Common myeloid progenitor, CD34-positive (primary cell): Measurements from ENCODE around the gene PCSK7.

Experiments used
- CTCF ChIA-PET: fragments of 350-600 bp; sonication (Branson Sonifier 250); formaldehyde crosslinking; loops from one replicate; lab custom pipeline; 2021; ENCODE audit warnings: antibody characterized with exemption; lab: Charles Lee
- POLR2A ChIA-PET: fragments of 350-600 bp; sonication (Branson Sonifier 250); formaldehyde crosslinking; loops from one replicate; lab custom pipeline; 2021; ENCODE audit warnings: antibody characterized with exemption; lab: Charles Lee
- DNase-seq, 3 donors: peaks; one replicate each; pipeline versions ENCODE4 v3.0.0 to v3.0.0-alpha.2; 2013
- H3K27ac ChIP-seq, 2 experiments: 1 replicate in 1 of 2; 2 replicates in 1 of 2; pipeline ENCODE4 v1.7.0; 2013; ENCODE audit warnings: inconsistent platforms in 2 of 2, low read length in 2 of 2, mild to moderate bottlenecking in 2 of 2, low read depth in 1 of 2, moderate library complexity in 1 of 2; ENCODE audit not compliant: severe bottlenecking in 2 of 2, insufficient read depth in 1 of 2, poor library complexity in 1 of 2
- H3K27me3 ChIP-seq, 5 experiments: replicated peaks in 2 of 5; 1 replicate in 3 of 5; 2 replicates in 2 of 5; pipeline versions ENCODE4 v1.6.1 to v1.7.0; 2013; ENCODE audit warnings: low read length in 4 of 5, mild to moderate bottlenecking in 2 of 5, moderate library complexity in 2 of 5, inconsistent platforms in 1 of 5; ENCODE audit not compliant: insufficient read depth in 5 of 5, control insufficient read depth in 4 of 5
- H3K36me3 ChIP-seq, 4 experiments: 1 replicate in 2 of 4; 2 replicates in 2 of 4; pipeline versions ENCODE4 v1.6.1 to v1.7.0; 2013; ENCODE audit warnings: low read length in 3 of 4, control low read depth in 1 of 4, mild to moderate bottlenecking in 1 of 4; ENCODE audit not compliant: control insufficient read depth in 4 of 4, insufficient read depth in 4 of 4
- H3K4me1 ChIP-seq, 4 experiments: 1 replicate in 3 of 4; 2 replicates in 1 of 4; pipeline versions ENCODE4 v1.6.1 to v1.7.1; 2013; ENCODE audit warnings: low read length in 3 of 4, mild to moderate bottlenecking in 3 of 4, control low read depth in 1 of 4, inconsistent platforms in 1 of 4, moderate library complexity in 1 of 4; ENCODE audit not compliant: control insufficient read depth in 4 of 4, insufficient read depth in 4 of 4; ENCODE audit errors: control extremely low read depth in 1 of 4
- H3K4me3 ChIP-seq, 7 experiments: 1 replicate in 4 of 7; 2 replicates in 3 of 7; pipeline versions ENCODE4 v1.5.1 to v1.7.0; 2013; ENCODE audit warnings: mild to moderate bottlenecking in 7 of 7, low read length in 6 of 7, moderate library complexity in 6 of 7, inconsistent platforms in 2 of 7, low read depth in 2 of 7, control low read depth in 1 of 7; ENCODE audit not compliant: insufficient read depth in 4 of 7, control insufficient read depth in 1 of 7; ENCODE audit errors: extremely low read depth in 1 of 7
- H3K9me3 ChIP-seq, 5 experiments: 1 replicate in 4 of 5; 2 replicates in 1 of 5; pipeline versions ENCODE4 v1.6.1 to v1.7.1; 2013; ENCODE audit warnings: low read length in 4 of 5, mild to moderate bottlenecking in 2 of 5, inconsistent platforms in 1 of 5, low read depth in 1 of 5, moderate library complexity in 1 of 5; ENCODE audit not compliant: control insufficient read depth in 4 of 5, insufficient read depth in 2 of 5; ENCODE audit errors: control extremely low read depth in 1 of 5
- WGBS: methylation state at CpG from one replicate; pipeline ENCODE4 v1.1.5; 2013; ENCODE audit not compliant: insufficient coverage; 5-methylcytosine and 5-hydroxymethylcytosine counted together

The PCSK7 gene

GRCh38 chr11:117232092-117232878 lies 412 bp upstream of the PCSK7 start, which contains the start of gene RNF214:
Gene RNF214 (plus strand): TSS chr11:117232671. CDS start chr11:117234273, 1,602 bp downstream.
- H3K4me3 ChIP-seq, result peak within 1 kb of the TSS; percentile 93 to 99 (median 95)
- WGBS, result 0% methylated on average over 54 of the region's 94 CpGs
- no peaks in the 10 kb centered on the region for H3K27me3 ChIP-seq
- H3K27ac ChIP-seq, result peak within 1 kb of the TSS; percentile 84 to 90
- peaks cover 3 to 29% (median 14%) of the 10 kb centered on the region in 4 experiments for H3K36me3 ChIP-seq
- peaks cover 15 to 31% (median 25%) of the 10 kb centered on the region in 4 experiments for H3K4me1 ChIP-seq
- H3K9me3 ChIP-seq, result no peaks in the 10 kb centered on the region
- DNase-seq, result peak; percentile 68 to 81 (median 80)
- CTCF ChIA-PET, result interaction anchor here (0.6 to 11.2 kb wide), 7 partner anchors 10 to 148 kb away, joined by 3 to 100 read pairs (median 3); partner anchors contain the start of gene SIDT2
- POLR2A ChIA-PET, result interaction anchor here (1.0 to 1.5 kb wide), 2 partner anchors 12 to 467 kb away, joined by 3 read pairs; no protein-coding TSS in a partner anchor

GRCh38 chr11:117230999-117231841 lies 653 bp downstream of the PCSK7 start:
- H3K27ac ChIP-seq, result peak overlapping the region; percentile 84 to 90
- CTCF ChIA-PET, result interaction anchor here (0.6 to 11.2 kb wide), 17 partner anchors 9 to 441 kb away, joined by 3 to 100 read pairs (median 3); partner anchors contain the start of gene SIDT2
- H3K4me1 ChIP-seq, result peaks cover 15 to 31% (median 25%) of the 10 kb centered on the region in 4 experiments
- 17% methylated on average over 13 of the region's 14 CpGs for WGBS
- H3K9me3 ChIP-seq, result no peaks in the 10 kb centered on the region
- H3K4me3 ChIP-seq, result peak overlapping the region; percentile 89 to 99 (median 95)
- peaks cover 5 to 30% (median 18%) of the 10 kb centered on the region in 4 experiments for H3K36me3 ChIP-seq
- POLR2A ChIA-PET, result interaction anchor here (1.5 kb wide), 1 partner anchor 11 kb away, joined by 3 read pairs; no protein-coding TSS in a partner anchor
- H3K27me3 ChIP-seq, result no peaks in the 10 kb centered on the region
- DNase-seq, result no peak

GRCh38 chr11:117230286-117230961 lies 1.4 kb downstream of the PCSK7 start:
- Histone ChIP-seq H3K27me3 (no peaks in the 10 kb centered on the region), H3K4me3 (peak overlapping the region in 3 of 7 experiments; percentile 93 to 99 (median 97)), H3K4me1 (peaks cover 15 to 31% (median 25%) of the 10 kb centered on the region in 4 experiments), H3K9me3 (no peaks in the 10 kb centered on the region), H3K36me3 (peaks cover 5 to 36% (median 22%) of the 10 kb centered on the region in 4 experiments), H3K27ac (peak overlapping the region; percentile 84 to 90)
- 85% methylated on average over 11 of the region's 12 CpGs for WGBS
- DNase-seq, result peak in 2 of 3 donors; percentile 5 to 6
- POLR2A ChIA-PET, result no interaction called here
- CTCF ChIA-PET, result interaction anchor here (0.9 to 11.2 kb wide), 13 partner anchors 8 to 444 kb away, joined by 3 to 100 read pairs (median 3); partner anchors contain the start of genes PAFAH1B2 and SIDT2

GRCh38 chr11:117229931-117230285 lies 2.0 kb downstream of the PCSK7 start:
- POLR2A ChIA-PET, result no interaction called here
- H3K4me1 ChIP-seq, result peaks cover 15 to 31% (median 25%) of the 10 kb centered on the region in 4 experiments
- peaks cover 5 to 39% (median 24%) of the 10 kb centered on the region in 4 experiments for H3K36me3 ChIP-seq
- H3K9me3 ChIP-seq, result no peaks in the 10 kb centered on the region
- peak overlapping the region in 1 of 2 experiments; percentile 44 for H3K27ac ChIP-seq
- no peaks in the 10 kb centered on the region for H3K27me3 ChIP-seq
- CTCF ChIA-PET, result interaction anchor here (0.9 to 11.2 kb wide), 12 partner anchors 9 to 443 kb away, joined by 3 to 100 read pairs (median 4); partner anchors contain the start of genes PAFAH1B2 and SIDT2
- 98% methylated on average over 5 of the region's 5 CpGs for WGBS
- no peak for DNase-seq
- H3K4me3 ChIP-seq, result no peak overlapping the region

GRCh38 chr11:117229411-117229810 lies 2.5 kb downstream of the PCSK7 start:
- H3K4me1 ChIP-seq, result peaks cover 15 to 31% (median 25%) of the 10 kb centered on the region in 4 experiments
- WGBS, result 95% methylated on average over 12 of the region's 12 CpGs
- no peak overlapping the region for H3K27ac ChIP-seq
- ChIA-PET POLR2A (no interaction called here), CTCF (interaction anchor here (0.6 to 11.2 kb wide), 11 partner anchors 8 to 516 kb away, joined by 3 to 100 read pairs (median 4); partner anchors contain the start of genes PAFAH1B2 and SIDT2)
- H3K36me3 ChIP-seq, result peaks cover 5 to 41% (median 26%) of the 10 kb centered on the region in 4 experiments
- DNase-seq, result no peak
- no peaks in the 10 kb centered on the region for H3K9me3 ChIP-seq
- H3K4me3 ChIP-seq, result no peak overlapping the region
- no peaks in the 10 kb centered on the region for H3K27me3 ChIP-seq

GRCh38 chr11:117228091-117228490 lies 3.8 kb downstream of the PCSK7 start:
- WGBS, result 100% methylated on average over 3 of the region's 11 CpGs

More at GRCh38 chr11:117228091-117228490, 3.8 kb downstream of the PCSK7 start:
- no peak overlapping the region for H3K4me3 ChIP-seq
- ChIA-PET CTCF (interaction anchor here (1.6 to 11.2 kb wide), 7 partner anchors 11 to 492 kb away, joined by 4 to 100 read pairs (median 11); partner anchors contain the start of genes PAFAH1B2 and SIDT2), POLR2A (interaction anchor here (0.7 kb wide), 2 partner anchors 48 to 375 kb away, joined by 3 to 4 read pairs; no protein-coding TSS in a partner anchor)
- H3K9me3 ChIP-seq, result no peaks in the 10 kb centered on the region
- H3K4me1 ChIP-seq, result peaks cover 9 to 19% (median 17%) of the 10 kb centered on the region in 4 experiments
- peaks cover 8 to 55% (median 37%) of the 10 kb centered on the region in 4 experiments for H3K36me3 ChIP-seq
- no peak for DNase-seq
- H3K27me3 ChIP-seq, result no peaks in the 10 kb centered on the region
- H3K27ac ChIP-seq, result no peak overlapping the region
